ENCODE results near the gene MAP3K5.

Gene MAP3K5

DNA sequence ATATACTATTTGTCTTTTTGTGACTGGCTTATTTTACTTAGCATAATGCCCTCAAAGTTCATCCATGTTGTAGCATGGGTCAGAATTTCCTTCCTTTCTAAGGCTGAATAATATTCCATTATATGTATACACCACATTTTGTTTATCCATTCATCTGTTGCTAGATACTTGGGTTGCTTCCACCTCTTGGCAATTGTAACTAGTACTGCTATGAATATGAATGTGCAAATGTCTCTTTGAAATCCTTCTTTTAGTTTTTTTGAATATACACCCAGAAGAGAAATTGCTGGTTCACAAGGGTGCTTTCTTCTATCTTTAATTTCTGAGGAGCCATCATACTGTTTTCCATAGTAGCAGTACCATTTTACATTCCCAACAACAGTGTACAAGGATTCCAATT, 220.8 kb downstream of the MAP3K5 start:
- peaks cover 0 to 3% of the 10 kb centered on the region in 2 donors for H3K9me3 ChIP-seq (ENCODE audit: control insufficient read depth in 1 of 2, low read length in 2 of 2)
- H3K4me3 ChIP-seq (ENCODE audit: low read depth in 1 of 2, low read length in 2 of 2), result no peak overlapping the region
- H3K4me1 ChIP-seq (ENCODE audit: control insufficient read depth in 1 of 2, insufficient read depth in 2 of 2, low read length in 2 of 2), result no peaks in the 10 kb centered on the region
- H3K27me3 ChIP-seq (ENCODE audit: low read depth, low read length), result no peaks in the 10 kb centered on the region
- no peak overlapping the region for H3K27ac ChIP-seq (ENCODE audit: low read length)
- peaks cover 0 to 9% of the 10 kb centered on the region in 2 donors for H3K36me3 ChIP-seq (ENCODE audit: control insufficient read depth in 1 of 2, insufficient read depth in 2 of 2, low read length in 2 of 2)

DNA sequence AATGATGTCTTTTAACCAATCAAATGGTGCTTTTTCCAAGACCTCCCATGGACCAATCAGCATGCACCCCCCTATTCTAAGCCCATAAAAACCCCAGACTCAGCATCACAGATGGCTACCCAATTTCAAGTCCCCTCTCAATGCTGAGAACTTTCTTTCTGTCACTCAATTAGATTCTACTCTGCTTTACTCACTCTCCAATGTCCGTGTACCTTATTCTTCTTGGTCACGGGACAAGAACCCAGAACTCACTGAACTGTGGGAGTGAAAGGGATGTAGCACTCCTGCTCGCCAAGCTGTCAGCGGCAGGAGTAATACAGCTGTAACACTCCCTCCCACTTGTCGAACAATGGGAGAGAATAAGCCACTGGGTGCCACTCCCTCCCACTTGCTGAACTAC, 221.2 kb downstream of the MAP3K5 start:
- H3K36me3 ChIP-seq (ENCODE audit: control insufficient read depth in 1 of 2, insufficient read depth in 2 of 2, low read length in 2 of 2), result peaks cover 0 to 12% of the 10 kb centered on the region in 2 donors
- no peak overlapping the region for H3K27ac ChIP-seq (ENCODE audit: low read length)
- no peaks in the 10 kb centered on the region for H3K4me1 ChIP-seq (ENCODE audit: control insufficient read depth in 1 of 2, insufficient read depth in 2 of 2, low read length in 2 of 2)
- H3K4me3 ChIP-seq (ENCODE audit: low read depth in 1 of 2, low read length in 2 of 2), result no peak overlapping the region
- H3K27me3 ChIP-seq (ENCODE audit: low read depth, low read length), result no peaks in the 10 kb centered on the region
- peaks cover 0 to 3% of the 10 kb centered on the region in 2 donors for H3K9me3 ChIP-seq (ENCODE audit: control insufficient read depth in 1 of 2, low read length in 2 of 2)

GRCh38 chr6:136568129-136568528, 224.1 kb downstream of the MAP3K5 start:
- peaks cover 0 to 14% of the 10 kb centered on the region in 2 donors for H3K36me3 ChIP-seq (ENCODE audit: control insufficient read depth in 1 of 2, insufficient read depth in 2 of 2, low read length in 2 of 2)
- H3K9me3 ChIP-seq (ENCODE audit: control insufficient read depth in 1 of 2, low read length in 2 of 2), result peaks cover 0 to 3% of the 10 kb centered on the region in 2 donors
- no peaks in the 10 kb centered on the region for H3K27me3 ChIP-seq (ENCODE audit: low read depth, low read length)
- no peak overlapping the region for H3K27ac ChIP-seq (ENCODE audit: low read length)
- no peaks in the 10 kb centered on the region for H3K4me1 ChIP-seq (ENCODE audit: control insufficient read depth in 1 of 2, insufficient read depth in 2 of 2, low read length in 2 of 2)
- H3K4me3 ChIP-seq (ENCODE audit: low read depth in 1 of 2, low read length in 2 of 2), result no peak overlapping the region

GRCh38 chr6:136567688-136568087, 224.6 kb downstream of the MAP3K5 start:
- Histone ChIP-seq H3K27ac (ENCODE audit: low read length) (no peak overlapping the region), H3K4me3 (ENCODE audit: low read depth in 1 of 2, low read length in 2 of 2) (no peak overlapping the region), H3K9me3 (ENCODE audit: control insufficient read depth in 1 of 2, low read length in 2 of 2) (peaks cover 0 to 3% of the 10 kb centered on the region in 2 donors), H3K27me3 (ENCODE audit: low read depth, low read length) (no peaks in the 10 kb centered on the region), H3K4me1 (ENCODE audit: control insufficient read depth in 1 of 2, insufficient read depth in 2 of 2, low read length in 2 of 2) (no peaks in the 10 kb centered on the region), H3K36me3 (ENCODE audit: control insufficient read depth in 1 of 2, insufficient read depth in 2 of 2, low read length in 2 of 2) (peaks cover 0 to 14% of the 10 kb centered on the region in 2 donors)

- H3K4me1 ChIP-seq (ENCODE audit: control insufficient read depth in 1 of 2, insufficient read depth in 2 of 2, low read length in 2 of 2), result no peaks in the 10 kb centered on the region
- no peak overlapping the region for H3K4me3 ChIP-seq (ENCODE audit: low read depth in 1 of 2, low read length in 2 of 2)
- no peak overlapping the region for H3K27ac ChIP-seq (ENCODE audit: low read length)
- peaks cover 0 to 14% of the 10 kb centered on the region in 2 donors for H3K36me3 ChIP-seq (ENCODE audit: control insufficient read depth in 1 of 2, insufficient read depth in 2 of 2, low read length in 2 of 2)
- H3K27me3 ChIP-seq (ENCODE audit: low read depth, low read length), result no peaks in the 10 kb centered on the region
- peaks cover 0 to 3% of the 10 kb centered on the region in 2 donors for H3K9me3 ChIP-seq (ENCODE audit: control insufficient read depth in 1 of 2, low read length in 2 of 2)
These were observed 225.4 kb downstream of the MAP3K5 start for GRCh38 chr6:136566851-136567250.

DNA sequence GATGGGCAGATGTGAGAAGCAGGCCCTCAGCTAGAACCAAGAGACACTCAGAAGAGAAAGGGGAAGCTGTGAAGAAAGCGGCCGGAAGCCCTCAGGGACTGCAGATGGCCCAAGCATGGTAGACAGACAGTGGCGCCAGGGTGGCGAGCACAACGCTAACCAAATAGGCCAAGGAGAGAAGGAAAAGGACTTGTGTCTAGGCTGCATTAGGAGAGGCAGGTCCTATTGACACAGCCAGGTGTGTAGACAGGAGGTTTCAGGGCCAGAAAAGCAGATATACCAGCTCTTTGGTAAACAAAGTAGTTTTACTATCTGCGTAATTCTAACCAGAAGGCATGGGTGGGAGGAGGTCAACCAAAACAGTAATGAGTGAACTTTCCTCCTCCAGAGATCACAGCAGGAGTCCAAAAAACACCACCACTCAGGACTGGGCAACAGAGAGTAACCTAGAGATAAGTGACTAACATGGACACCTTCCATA, 226.2 kb downstream of the MAP3K5 start:
- Histone ChIP-seq H3K27me3 (ENCODE audit: low read depth, low read length) (no peaks in the 10 kb centered on the region), H3K9me3 (ENCODE audit: control insufficient read depth in 1 of 2, low read length in 2 of 2) (peaks cover 0 to under 1% of the 10 kb centered on the region in 2 donors), H3K4me3 (ENCODE audit: low read depth in 1 of 2, low read length in 2 of 2) (no peak overlapping the region), H3K27ac (ENCODE audit: low read length) (no peak overlapping the region), H3K36me3 (ENCODE audit: control insufficient read depth in 1 of 2, insufficient read depth in 2 of 2, low read length in 2 of 2) (peaks cover 3 to 9% of the 10 kb centered on the region in 2 donors), H3K4me1 (ENCODE audit: control insufficient read depth in 1 of 2, insufficient read depth in 2 of 2, low read length in 2 of 2) (no peaks in the 10 kb centered on the region)

GRCh38 chr6:136564180-136564579, 228.1 kb downstream of the MAP3K5 start:
- Histone ChIP-seq H3K27ac (ENCODE audit: low read length) (no peak overlapping the region), H3K4me1 (ENCODE audit: control insufficient read depth in 1 of 2, insufficient read depth in 2 of 2, low read length in 2 of 2) (no peaks in the 10 kb centered on the region), H3K9me3 (ENCODE audit: control insufficient read depth in 1 of 2, low read length in 2 of 2) (no peaks in the 10 kb centered on the region), H3K27me3 (ENCODE audit: low read depth, low read length) (no peaks in the 10 kb centered on the region), H3K36me3 (ENCODE audit: control insufficient read depth in 1 of 2, insufficient read depth in 2 of 2, low read length in 2 of 2) (peaks cover 5 to 9% of the 10 kb centered on the region in 2 donors), H3K4me3 (ENCODE audit: low read depth in 1 of 2, low read length in 2 of 2) (no peak overlapping the region)

DNA sequence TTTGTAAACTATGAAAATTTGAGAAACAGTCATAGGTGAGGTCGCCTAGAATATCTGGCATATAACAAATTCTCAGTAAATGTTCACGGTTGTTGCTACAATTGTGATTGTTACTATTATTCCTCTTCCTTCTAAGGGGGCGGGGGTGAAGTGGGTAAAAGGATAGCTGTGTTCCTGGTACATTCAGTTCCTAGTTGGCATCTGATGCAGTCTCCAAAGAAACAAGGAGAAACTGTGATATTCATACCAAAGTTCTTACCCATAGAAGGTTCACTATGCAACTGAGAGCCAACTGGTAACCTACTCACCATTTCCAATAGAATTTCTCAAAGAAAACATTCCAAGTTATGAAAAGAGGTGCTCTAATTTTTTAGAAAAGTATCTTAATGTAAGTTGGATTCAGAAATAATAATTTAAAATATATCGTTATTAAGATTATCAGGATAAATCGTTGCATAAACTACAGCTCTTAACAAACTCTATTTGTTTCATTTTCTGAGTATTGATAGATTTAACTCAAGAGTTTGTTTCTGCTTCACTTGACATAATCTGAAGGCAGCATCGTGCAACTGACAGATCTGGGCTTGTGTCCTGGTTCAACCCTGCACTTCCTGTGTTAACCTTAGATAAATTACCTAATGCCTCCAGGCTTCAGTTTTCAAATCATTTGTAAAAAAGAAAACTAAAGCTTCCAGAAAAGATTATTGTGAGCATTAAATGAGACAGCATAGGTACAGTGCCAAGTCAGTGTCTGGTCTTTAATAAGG, 228.7 kb downstream of the MAP3K5 start:
- H3K36me3 ChIP-seq (ENCODE audit: control insufficient read depth in 1 of 2, insufficient read depth in 2 of 2, low read length in 2 of 2), result peaks cover 5 to 9% of the 10 kb centered on the region in 2 donors
- H3K4me3 ChIP-seq (ENCODE audit: low read depth in 1 of 2, low read length in 2 of 2), result no peak overlapping the region
- H3K27ac ChIP-seq (ENCODE audit: low read length), result no peak overlapping the region
- H3K9me3 ChIP-seq (ENCODE audit: control insufficient read depth in 1 of 2, low read length in 2 of 2), result no peaks in the 10 kb centered on the region
- no peaks in the 10 kb centered on the region for H3K4me1 ChIP-seq (ENCODE audit: control insufficient read depth in 1 of 2, insufficient read depth in 2 of 2, low read length in 2 of 2)
- no peaks in the 10 kb centered on the region for H3K27me3 ChIP-seq (ENCODE audit: low read depth, low read length)

DNA sequence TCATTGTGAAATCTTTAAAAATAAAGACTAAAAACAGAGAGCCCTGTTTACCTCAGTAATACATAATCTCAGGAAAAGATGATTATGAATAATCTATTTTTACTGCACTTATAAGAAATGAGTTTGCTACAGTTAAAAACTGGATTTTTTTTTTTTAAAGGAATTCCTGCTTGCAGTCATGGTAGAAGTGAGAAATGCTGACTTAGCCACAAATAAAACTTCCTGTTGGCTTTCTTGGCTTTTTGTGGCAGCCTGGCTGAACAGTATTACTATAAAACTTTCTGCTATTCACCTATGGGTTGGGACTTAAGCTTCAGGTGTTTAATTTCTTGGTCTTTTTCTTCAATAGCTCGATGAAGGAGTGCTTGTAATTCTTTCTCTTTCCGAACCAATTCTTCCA, 230.1 kb downstream of the MAP3K5 start:
- H3K27ac ChIP-seq (ENCODE audit: low read length), result no peak overlapping the region
- no peaks in the 10 kb centered on the region for H3K4me1 ChIP-seq (ENCODE audit: control insufficient read depth in 1 of 2, insufficient read depth in 2 of 2, low read length in 2 of 2)
- no peaks in the 10 kb centered on the region for H3K9me3 ChIP-seq (ENCODE audit: control insufficient read depth in 1 of 2, low read length in 2 of 2)
- H3K36me3 ChIP-seq (ENCODE audit: control insufficient read depth in 1 of 2, insufficient read depth in 2 of 2, low read length in 2 of 2), result peaks cover 5 to 16% of the 10 kb centered on the region in 2 donors
- no peaks in the 10 kb centered on the region for H3K27me3 ChIP-seq (ENCODE audit: low read depth, low read length)
- H3K4me3 ChIP-seq (ENCODE audit: low read depth in 1 of 2, low read length in 2 of 2), result no peak overlapping the region

DNA sequence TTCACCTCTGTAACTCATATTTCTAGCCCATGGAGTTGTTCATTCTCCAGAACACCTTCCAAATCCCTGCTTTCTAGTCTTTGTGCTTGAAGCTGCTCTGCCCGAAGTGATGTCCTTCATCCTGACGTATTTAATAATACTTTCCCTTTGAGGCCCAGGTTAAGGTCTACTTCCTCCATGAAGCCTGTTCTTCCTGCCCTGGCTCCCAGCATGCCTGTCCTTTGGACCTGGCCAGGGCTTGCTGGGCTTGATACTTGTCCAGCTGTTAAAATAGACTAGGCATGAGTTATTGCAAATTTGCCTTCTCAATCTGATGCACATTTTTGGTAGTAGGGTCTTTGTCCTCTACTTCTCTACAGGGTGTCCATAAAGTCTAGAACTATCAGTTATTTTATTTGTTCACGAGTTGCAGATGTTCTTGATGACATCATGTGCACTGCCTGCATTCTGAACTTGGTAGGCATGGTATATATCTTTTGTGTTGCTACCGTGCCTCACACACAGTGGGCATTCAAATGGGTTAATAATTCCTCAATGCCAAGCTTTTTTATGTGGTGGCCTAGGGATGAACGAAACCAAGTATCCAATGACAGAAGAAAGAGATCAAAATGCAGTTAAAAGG, 239.0 kb downstream of the MAP3K5 start:
- H3K36me3 ChIP-seq (ENCODE audit: control insufficient read depth in 1 of 2, insufficient read depth in 2 of 2, low read length in 2 of 2), result peaks cover 0 to 10% of the 10 kb centered on the region in 2 donors
- no peak overlapping the region for H3K4me3 ChIP-seq (ENCODE audit: low read depth in 1 of 2, low read length in 2 of 2)
- no peaks in the 10 kb centered on the region for H3K27me3 ChIP-seq (ENCODE audit: low read depth, low read length)
- H3K4me1 ChIP-seq (ENCODE audit: control insufficient read depth in 1 of 2, insufficient read depth in 2 of 2, low read length in 2 of 2), result peaks cover 0 to 15% of the 10 kb centered on the region in 2 donors
- no peaks in the 10 kb centered on the region for H3K9me3 ChIP-seq (ENCODE audit: control insufficient read depth in 1 of 2, low read length in 2 of 2)
- no peak overlapping the region for H3K27ac ChIP-seq (ENCODE audit: low read length)

- Histone ChIP-seq H3K27ac (ENCODE audit: low read length) (no peak overlapping the region), H3K4me3 (ENCODE audit: low read depth in 1 of 2, low read length in 2 of 2) (no peak overlapping the region), H3K27me3 (ENCODE audit: low read depth, low read length) (no peaks in the 10 kb centered on the region), H3K36me3 (ENCODE audit: control insufficient read depth in 1 of 2, insufficient read depth in 2 of 2, low read length in 2 of 2) (peaks cover 0 to 1% of the 10 kb centered on the region in 2 donors), H3K9me3 (ENCODE audit: control insufficient read depth in 1 of 2, low read length in 2 of 2) (no peaks in the 10 kb centered on the region), H3K4me1 (ENCODE audit: control insufficient read depth in 1 of 2, insufficient read depth in 2 of 2, low read length in 2 of 2) (peaks cover 0 to 15% of the 10 kb centered on the region in 2 donors)
These were observed 240.2 kb downstream of the MAP3K5 start for GRCh38 chr6:136552054-136552453.

Data from muscle layer of duodenum (tissue), 2 donors.